ENCODE measurements around the gene ZNF524. TPM values are rescaled to one million over a fixed set of nuclear protein-coding genes. Genes with fewer than 3 reads are reported as not detected.
A peak's percentile ranks its signal among the peaks of the same experiment; 100 is the strongest.

Gene ZNF524
- total RNA-seq, 2 donors from 2014 or later = 30.4 to 33.9 TPM

DNA sequence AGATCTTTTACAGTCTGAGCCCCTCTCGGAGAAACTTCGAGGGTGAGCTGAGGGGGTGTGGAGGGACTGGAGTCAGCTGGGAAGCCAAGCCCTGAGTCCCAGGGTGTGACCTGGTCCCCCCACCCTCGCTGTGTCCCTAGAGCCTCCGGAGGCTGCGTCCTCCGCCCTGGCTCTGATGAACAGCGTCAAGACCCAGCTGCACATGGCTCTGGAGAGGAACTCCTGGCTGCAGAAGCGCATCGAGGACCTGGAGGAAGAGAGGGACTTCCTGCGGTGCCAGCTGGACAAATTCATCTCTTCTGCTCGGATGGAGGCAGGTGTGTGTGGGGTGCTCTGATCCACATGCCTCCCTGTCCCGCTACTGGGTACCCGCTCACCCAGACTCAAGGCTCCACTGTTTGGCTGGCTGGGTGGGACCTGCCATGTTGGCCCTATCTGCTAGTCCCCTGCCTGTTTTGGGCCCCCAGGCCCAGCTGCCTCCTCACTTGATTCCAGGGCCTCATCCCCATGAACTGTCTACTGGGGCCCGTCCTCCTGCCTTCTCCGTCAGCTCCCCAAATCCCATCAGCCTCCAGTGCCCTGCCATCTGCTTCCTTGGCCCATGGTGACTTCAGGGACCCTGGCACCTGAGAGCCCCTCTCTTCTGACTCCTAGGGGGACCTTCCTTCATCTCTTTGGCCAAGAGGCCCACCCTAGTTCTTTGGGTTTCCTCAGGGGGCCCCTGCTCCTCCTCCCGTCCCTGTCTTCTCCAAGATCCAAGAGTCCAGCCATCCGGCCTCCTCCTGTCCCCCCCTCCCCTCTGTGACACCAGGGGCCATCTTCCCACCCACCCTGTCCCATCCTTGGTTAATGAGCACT, 49.4 kb downstream of the ZNF524 start:
- H3K36me3 ChIP-seq = no peaks in the 10 kb centered on the region
- H3K9me3 ChIP-seq = no peaks in the 10 kb centered on the region
- TF ChIP-seq, protein P1, sequence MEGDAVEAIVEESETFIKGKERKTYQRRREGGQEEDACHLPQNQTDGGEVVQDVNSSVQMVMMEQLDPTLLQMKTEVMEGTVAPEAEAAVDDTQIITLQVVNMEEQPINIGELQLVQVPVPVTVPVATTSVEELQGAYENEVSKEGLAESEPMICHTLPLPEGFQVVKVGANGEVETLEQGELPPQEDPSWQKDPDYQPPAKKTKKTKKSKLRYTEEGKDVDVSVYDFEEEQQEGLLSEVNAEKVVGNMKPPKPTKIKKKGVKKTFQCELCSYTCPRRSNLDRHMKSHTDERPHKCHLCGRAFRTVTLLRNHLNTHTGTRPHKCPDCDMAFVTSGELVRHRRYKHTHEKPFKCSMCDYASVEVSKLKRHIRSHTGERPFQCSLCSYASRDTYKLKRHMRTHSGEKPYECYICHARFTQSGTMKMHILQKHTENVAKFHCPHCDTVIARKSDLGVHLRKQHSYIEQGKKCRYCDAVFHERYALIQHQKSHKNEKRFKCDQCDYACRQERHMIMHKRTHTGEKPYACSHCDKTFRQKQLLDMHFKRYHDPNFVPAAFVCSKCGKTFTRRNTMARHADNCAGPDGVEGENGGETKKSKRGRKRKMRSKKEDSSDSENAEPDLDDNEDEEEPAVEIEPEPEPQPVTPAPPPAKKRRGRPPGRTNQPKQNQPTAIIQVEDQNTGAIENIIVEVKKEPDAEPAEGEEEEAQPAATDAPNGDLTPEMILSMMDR (IDR thresholded peaks at IDR 0.05) = no peak
- H3K27ac ChIP-seq = no peak overlapping the region
- peaks cover 8% of the 10 kb centered on the region for H3K4me1 ChIP-seq
- H3K4me3 ChIP-seq = peak overlapping the region; percentile 51
- H3K27me3 ChIP-seq = no peaks in the 10 kb centered on the region
- intact Hi-C loops (cut with DNase I) = no loop called here
- DNase-seq = no peak
- H3K9ac ChIP-seq (ENCODE audit: low read depth in 2 of 2, low read length in 2 of 2) = peak overlapping the region in 1 of 2 donors; percentile 75

DNA sequence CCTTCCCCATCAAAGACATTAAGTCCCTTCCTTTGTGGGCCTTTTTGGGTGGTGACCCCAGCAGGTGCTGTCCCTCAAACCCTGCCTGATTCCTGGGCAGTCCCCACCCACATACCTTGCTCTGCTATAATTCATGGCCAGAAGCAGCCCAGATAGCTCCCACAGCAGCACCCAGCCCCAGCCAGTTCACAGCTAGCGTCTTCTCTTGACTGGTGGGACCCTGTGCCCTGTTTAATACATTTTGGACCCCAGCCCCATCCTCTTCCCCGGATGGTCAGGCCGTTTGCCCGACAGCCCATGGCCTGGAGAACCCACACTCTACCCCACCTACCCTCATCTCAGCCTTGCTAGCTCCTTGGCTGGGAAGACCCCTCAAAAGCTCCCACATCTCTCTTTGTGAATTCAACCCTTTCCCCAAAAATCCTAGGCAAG, 50.1 kb downstream of the ZNF524 start:
- Histone ChIP-seq H3K36me3 (no peaks in the 10 kb centered on the region), H3K27me3 (no peaks in the 10 kb centered on the region), H3K4me1 (peaks cover 4% of the 10 kb centered on the region), H3K9ac (ENCODE audit: low read depth in 2 of 2, low read length in 2 of 2) (no peak overlapping the region), H3K27ac (no peak overlapping the region), H3K4me3 (no peak overlapping the region), H3K9me3 (no peaks in the 10 kb centered on the region)
- no peak for DNase-seq
- intact Hi-C loops (cut with DNase I) = no loop called here
- TF ChIP-seq, protein P1 (IDR thresholded peaks at IDR 0.05) = no peak

DNA sequence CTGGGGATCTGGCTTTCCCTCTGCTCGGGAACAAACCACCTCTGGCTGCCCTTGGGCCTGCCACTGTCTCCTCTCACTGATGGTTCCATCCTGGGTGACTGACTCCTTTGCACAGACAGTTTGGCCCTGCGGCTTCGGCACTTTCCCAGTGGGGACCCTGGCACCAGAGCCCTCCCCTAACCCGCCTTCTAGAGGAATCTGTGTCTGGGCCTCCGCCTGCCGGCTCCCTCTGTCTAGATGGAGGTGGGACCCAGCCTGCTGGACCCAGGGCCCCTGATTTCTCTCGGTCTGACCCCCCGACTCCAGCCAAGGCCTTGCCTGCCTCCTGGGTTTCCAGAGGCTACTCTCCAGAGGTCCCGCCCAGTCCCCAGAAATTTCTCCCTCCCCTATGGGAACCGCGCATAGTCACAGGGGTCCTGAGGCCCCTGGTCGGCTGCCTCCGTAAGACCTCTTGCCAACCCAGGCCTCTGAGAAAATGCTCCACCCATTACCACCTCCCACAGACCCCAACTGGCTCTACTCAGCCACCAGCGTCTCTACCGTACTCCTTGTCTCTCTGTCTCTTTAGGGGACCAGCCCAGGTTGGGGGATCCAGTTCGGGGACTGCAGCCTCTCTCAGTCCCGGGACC, 50.6 kb downstream of the ZNF524 start:
- peaks cover 4% of the 10 kb centered on the region for H3K4me1 ChIP-seq
- H3K27ac ChIP-seq = no peak overlapping the region
- intact Hi-C loops (cut with DNase I) = no loop called here
- no peak for DNase-seq
- TF ChIP-seq, protein P1 (IDR thresholded peaks at IDR 0.05) = no peak
- H3K4me3 ChIP-seq = no peak overlapping the region
- no peaks in the 10 kb centered on the region for H3K9me3 ChIP-seq
- no peak overlapping the region for H3K9ac ChIP-seq (ENCODE audit: low read depth in 2 of 2, low read length in 2 of 2)
- no peaks in the 10 kb centered on the region for H3K27me3 ChIP-seq
- H3K36me3 ChIP-seq = no peaks in the 10 kb centered on the region

DNA sequence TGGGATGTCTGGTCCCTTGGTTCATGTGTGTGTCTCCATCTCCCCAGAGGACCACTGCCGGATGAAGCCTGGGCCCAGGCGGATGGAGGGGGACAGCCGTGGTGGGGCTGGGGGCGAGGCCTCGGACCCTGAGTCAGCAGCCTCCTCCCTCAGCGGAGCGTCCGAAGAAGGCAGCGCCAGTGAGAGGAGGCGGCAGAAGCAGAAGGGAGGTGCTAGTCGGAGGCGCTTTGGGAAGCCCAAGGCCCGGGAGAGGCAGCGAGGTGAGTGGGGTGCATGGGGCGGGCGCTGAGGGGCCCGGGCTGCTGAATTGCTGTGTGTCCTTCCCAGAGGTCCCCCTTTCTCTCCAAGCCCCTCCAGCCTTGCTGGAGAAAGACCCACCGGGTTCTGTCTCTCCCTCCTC, 51.1 kb downstream of the ZNF524 start:
- intact Hi-C loops (cut with DNase I) = no loop called here
- Histone ChIP-seq H3K36me3 (no peaks in the 10 kb centered on the region), H3K27ac (no peak overlapping the region), H3K4me3 (no peak overlapping the region), H3K9ac (ENCODE audit: low read depth in 2 of 2, low read length in 2 of 2) (no peak overlapping the region), H3K9me3 (no peaks in the 10 kb centered on the region), H3K4me1 (peaks cover 6% of the 10 kb centered on the region), H3K27me3 (no peaks in the 10 kb centered on the region)
- no peak for DNase-seq
- TF ChIP-seq, protein P1 (IDR thresholded peaks at IDR 0.05) = no peak

DNA sequence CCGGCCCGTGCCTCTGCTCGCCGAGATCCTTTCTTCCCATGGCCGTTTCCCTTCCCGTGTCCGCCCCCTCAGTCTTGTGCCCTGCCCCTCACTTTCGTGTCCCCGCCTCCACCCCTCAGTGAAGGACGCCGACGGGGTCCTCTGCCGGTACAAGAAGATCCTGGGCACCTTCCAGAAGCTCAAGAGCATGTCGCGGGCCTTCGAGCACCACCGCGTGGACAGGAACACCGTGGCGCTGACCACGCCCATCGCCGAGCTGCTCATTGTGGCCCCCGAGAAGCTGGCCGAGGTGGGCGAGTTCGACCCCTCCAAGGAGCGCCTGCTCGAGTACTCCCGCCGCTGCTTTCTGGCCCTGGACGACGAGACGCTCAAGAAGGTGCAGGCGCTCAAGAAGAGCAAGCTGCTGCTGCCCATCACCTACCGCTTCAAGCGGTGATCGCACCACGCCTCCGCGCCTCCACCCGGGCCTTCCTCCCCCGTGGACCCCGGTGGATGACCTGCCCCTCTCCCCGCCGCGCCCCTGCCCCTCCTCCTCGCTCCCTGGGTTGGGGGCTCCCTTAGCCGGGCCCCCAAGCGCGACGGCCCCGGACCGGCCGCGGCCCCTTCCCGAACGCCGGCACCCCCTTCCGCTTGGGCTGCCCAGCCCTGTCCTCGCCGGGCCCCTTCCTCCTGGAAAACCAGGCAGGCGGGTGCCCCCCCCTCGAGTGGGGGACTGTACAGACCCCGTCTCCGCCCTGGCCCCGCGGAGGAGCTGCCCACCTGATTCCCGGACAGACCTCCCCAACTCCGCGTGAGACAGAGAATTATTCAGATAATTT, 52.4 kb downstream of the ZNF524 start:
- Histone ChIP-seq H3K27ac (no peak overlapping the region), H3K27me3 (no peaks in the 10 kb centered on the region), H3K36me3 (no peaks in the 10 kb centered on the region), H3K9ac (ENCODE audit: low read depth in 2 of 2, low read length in 2 of 2) (no peak overlapping the region), H3K9me3 (no peaks in the 10 kb centered on the region), H3K4me3 (no peak overlapping the region), H3K4me1 (peaks cover 18% of the 10 kb centered on the region)
- TF ChIP-seq, protein P1 (IDR thresholded peaks at IDR 0.05) = no peak
- intact Hi-C loops (cut with DNase I) = no loop called here
- DNase-seq = no peak

Data from colonic mucosa (tissue), 4 donors.